Kasumi-1 (cell line): ENCODE data around the gene EME1.
"Not testable (repeated sequence)": the region's sequence is repeated elsewhere in the genome, so short reads cannot be mapped to it uniquely, and the experiment has no call there.

Source experiments
- DNase-seq, 2 experiments: peaks; one replicate each; lab custom pipeline; 2025; lab: John Stamatoyannopoulos, UW

EME1 gene

DNA sequence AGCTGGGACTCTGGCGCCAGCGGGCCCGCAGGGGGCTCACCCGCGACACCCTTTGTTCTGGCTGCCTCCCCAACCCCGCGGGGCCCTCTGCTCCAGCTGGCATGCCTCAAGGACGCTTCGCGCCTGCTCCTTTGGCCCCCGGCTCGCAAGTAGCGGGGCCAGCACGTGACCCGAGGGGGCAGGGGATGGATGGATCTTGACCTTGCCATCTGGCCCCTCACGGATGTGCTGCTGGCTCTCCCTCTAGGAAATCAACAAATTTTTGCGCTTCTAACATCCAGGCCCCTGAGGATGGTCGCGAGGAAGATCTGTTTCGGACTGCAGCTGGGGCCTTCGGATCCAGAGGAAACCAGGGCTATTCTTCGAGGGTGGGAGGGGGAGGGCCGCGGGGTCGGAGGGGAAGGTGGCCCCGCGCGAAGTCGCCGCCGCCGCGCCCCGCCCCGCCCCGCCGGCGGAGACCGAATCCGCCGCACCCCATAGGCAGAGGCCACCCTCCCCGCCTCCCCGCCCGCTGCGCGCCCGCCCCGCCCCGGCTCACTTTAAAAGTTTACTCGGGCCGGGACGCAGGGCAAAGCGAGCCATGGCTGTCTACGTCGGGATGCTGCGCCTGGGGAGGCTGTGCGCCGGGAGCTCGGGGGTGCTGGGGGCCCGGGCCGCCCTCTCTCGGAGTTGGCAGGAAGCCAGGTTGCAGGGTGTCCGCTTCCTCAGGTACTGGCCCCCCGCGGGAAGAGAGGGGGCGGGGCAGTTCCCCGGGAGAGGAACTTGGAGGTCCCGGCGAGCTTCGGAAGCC lies 52.8 kb downstream of the EME1 start, which contains the start of gene ACSF2:
TSS of gene ACSF2 (plus strand) at position 537 of the 790 bp plus-strand sequence. CDS start at position 581, 44 bp downstream.
- peak; percentile 80 to 86 for DNase-seq

DNA sequence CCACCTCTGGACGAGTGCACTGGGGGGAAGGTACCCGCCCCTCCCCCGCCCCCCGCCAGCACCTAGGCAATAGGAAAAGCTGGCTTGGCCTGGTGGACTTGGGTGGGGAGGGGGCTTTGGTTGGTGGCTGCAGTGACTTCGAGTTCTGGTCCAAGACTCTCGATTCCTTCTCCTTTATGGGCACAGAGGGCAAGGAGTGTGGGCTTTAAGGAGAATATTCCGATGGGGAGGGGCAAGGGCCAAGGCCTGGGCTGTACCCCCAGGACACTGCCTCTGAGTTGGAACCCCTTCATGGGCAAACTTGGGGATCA lies 53.4 kb downstream of the EME1 start:
- no peak for DNase-seq

GRCh38 chr17:50426814-50427787 lies 54.1 kb downstream of the EME1 start:
- DNase-seq: peak; percentile 71 to 75

- not testable (repeated sequence) for DNase-seq
Measured at GRCh38 chr17:50428126-50428525, 55.1 kb downstream of the EME1 start.

DNA sequence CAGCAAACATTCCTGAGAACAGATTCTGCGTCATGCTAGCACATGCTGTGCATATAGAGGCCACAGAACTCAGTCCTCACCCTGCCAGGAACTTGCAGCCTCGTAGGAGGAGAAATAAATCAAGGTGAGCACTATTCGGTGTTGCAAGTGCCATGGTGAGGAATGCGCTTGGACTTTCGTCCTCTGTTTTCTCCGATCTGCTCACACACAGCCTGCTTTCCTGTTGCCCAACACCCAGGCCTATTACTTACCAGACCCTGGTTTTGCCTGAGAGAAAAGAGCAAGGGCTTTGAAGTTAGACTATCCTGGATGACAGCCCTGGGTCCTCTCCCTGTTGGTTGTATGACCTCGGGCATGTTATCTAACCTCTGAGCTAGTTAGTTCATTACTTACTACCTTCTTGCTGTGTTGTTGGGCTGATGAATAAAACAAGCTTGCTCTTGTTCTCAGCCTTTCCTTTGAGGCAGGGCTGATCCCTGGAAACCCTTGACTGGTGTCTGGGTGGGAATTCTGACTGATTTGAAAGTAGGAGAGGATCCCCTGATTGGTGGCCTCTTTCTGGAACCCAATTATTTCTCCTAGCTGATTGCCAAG lies 55.9 kb downstream of the EME1 start:
- DNase-seq: no peak

GRCh38 chr17:50429793-50430192 lies 56.8 kb downstream of the EME1 start:
- DNase-seq: no peak
